Loucy (cell line): ENCODE results near the gene TMEM132D.

Experiments
- H2AFZ ChIP-seq: fragments of 200-600 bp; sonication (generic); 2 replicates; pipeline ENCODE4 v1.6.0; 2016; ENCODE audit warnings: antibody characterized with exemption, mild to moderate bottlenecking, low read length, moderate library complexity
- H3F3A ChIP-seq: fragments of 200-600 bp; 2 replicates; pipeline ENCODE4 v1.6.0; 2016; ENCODE audit warnings: antibody characterized with exemption, low read depth, mild to moderate bottlenecking
- H3K27me3 ChIP-seq: fragments of 200-600 bp; sonication (generic); 2 replicates; pipeline ENCODE4 v1.6.1; 2014; ENCODE audit warnings: low read length, mild to moderate bottlenecking; ENCODE audit not compliant: insufficient read depth, poor library complexity, severe bottlenecking
- H3K36me3 ChIP-seq: fragments of 200-600 bp; sonication (generic); 2 replicates; pipeline ENCODE4 v1.6.1; 2016; ENCODE audit warnings: low read length; ENCODE audit not compliant: insufficient read depth
- H3K4me1 ChIP-seq: fragments of 200-600 bp; sonication (generic); 2 replicates; pipeline ENCODE4 v1.5.1; 2014; ENCODE audit warnings: low read length, mild to moderate bottlenecking; ENCODE audit not compliant: insufficient read depth, poor library complexity, severe bottlenecking
- H3K4me2 ChIP-seq: fragments of 200-600 bp; sonication (generic); 2 replicates; pipeline ENCODE4 v1.6.0; 2014; ENCODE audit warnings: antibody characterized with exemption, low read length, low read depth, mild to moderate bottlenecking; ENCODE audit not compliant: poor library complexity, severe bottlenecking
- H3K4me3 ChIP-seq: fragments of 200-600 bp; sonication (generic); 2 replicates; pipeline ENCODE4 v1.5.1; 2014; ENCODE audit warnings: low read length, mild to moderate bottlenecking, mixed read lengths; ENCODE audit not compliant: poor library complexity, severe bottlenecking
- H3K79me2 ChIP-seq: fragments of 200-600 bp; sonication (generic); 2 replicates; pipeline ENCODE4 v1.6.1; 2014; ENCODE audit warnings: low read length; ENCODE audit not compliant: insufficient read depth
- H3K9ac ChIP-seq: fragments of 200-600 bp; sonication (generic); 2 replicates; pipeline ENCODE4 v1.6.0; 2014; ENCODE audit warnings: mild to moderate bottlenecking, low read depth, low read length, moderate library complexity; ENCODE audit not compliant: poor library complexity, severe bottlenecking
- H3K9me2 ChIP-seq: fragments of 200-600 bp; sonication (generic); replicated peaks from 2 replicates; pipeline ENCODE4 v1.6.1; 2016; ENCODE audit warnings: low read depth, low read length, mixed read lengths
- H3K9me3 ChIP-seq: fragments of 200-600 bp; sonication (generic); 2 replicates; pipeline ENCODE4 v1.6.1; 2014; ENCODE audit warnings: mild to moderate bottlenecking, antibody characterized with exemption, low read length, low read depth; ENCODE audit not compliant: insufficient read depth
- H4K20me1 ChIP-seq: fragments of 200-600 bp; sonication (generic); 2 replicates; pipeline ENCODE4 v1.6.0; 2014; ENCODE audit warnings: antibody characterized with exemption, low read length, mild to moderate bottlenecking; ENCODE audit not compliant: insufficient read depth, poor library complexity, severe bottlenecking
- CTCF ChIP-seq: fragments of 200-600 bp; sonication (generic); conservative IDR thresholded peaks from 2 replicates; pipeline ENCODE4 v1.5.1; 2014; ENCODE audit warnings: mild to moderate bottlenecking, antibody characterized with exemption, low read length
- EZH2phosphoT487 ChIP-seq: fragments of 200-600 bp; IDR thresholded peaks from 2 replicates; pipeline ENCODE4 v1.6.1; 2018; ENCODE audit warnings: antibody characterized with exemption, mild to moderate bottlenecking, moderate library complexity, borderline replicate concordance

TMEM132D gene

GRCh38 chr12:129076441-129077320 is 827.1 kb downstream of the TMEM132D start:
- no peak overlapping the region for H3K4me3 ChIP-seq
- H2AFZ ChIP-seq = no peak overlapping the region
- no peak overlapping the region for H3K4me2 ChIP-seq
- H3F3A ChIP-seq = no peaks in the 10 kb centered on the region
- no peaks in the 10 kb centered on the region for H3K79me2 ChIP-seq
- no peak for TF ChIP-seq EZH2phosphoT487
- no peak for TF ChIP-seq CTCF
- H3K4me1 ChIP-seq = no peaks in the 10 kb centered on the region
- no peaks in the 10 kb centered on the region; the same call in 1 of the 2 replicates for H3K9me3 ChIP-seq
- no peak overlapping the region for H3K9ac ChIP-seq
- no peaks in the 10 kb centered on the region for H3K9me2 ChIP-seq
- no peaks in the 10 kb centered on the region for H3K27me3 ChIP-seq
- H4K20me1 ChIP-seq = no peaks in the 10 kb centered on the region
- H3K36me3 ChIP-seq = no peaks in the 10 kb centered on the region

- no peak for TF ChIP-seq CTCF
- TF ChIP-seq EZH2phosphoT487 = no peak
- Histone ChIP-seq H3K4me1 (no peaks in the 10 kb centered on the region), H3K9me2 (no peaks in the 10 kb centered on the region), H3F3A (no peaks in the 10 kb centered on the region), H4K20me1 (no peaks in the 10 kb centered on the region), H2AFZ (no peak overlapping the region), H3K4me2 (no peak overlapping the region), H3K27me3 (no peaks in the 10 kb centered on the region), H3K79me2 (no peaks in the 10 kb centered on the region), H3K9ac (no peak overlapping the region), H3K36me3 (no peaks in the 10 kb centered on the region), H3K9me3 (no peaks in the 10 kb centered on the region; the same call in 1 of the 2 replicates), H3K4me3 (no peak overlapping the region)
Observed at GRCh38 chr12:129075460-129076208, 828.2 kb downstream of the TMEM132D start.

- H3K27me3 ChIP-seq = no peaks in the 10 kb centered on the region
- H3K4me1 ChIP-seq = no peaks in the 10 kb centered on the region
- no peaks in the 10 kb centered on the region for H3K79me2 ChIP-seq
- no peaks in the 10 kb centered on the region for H3K9me2 ChIP-seq
- no peaks in the 10 kb centered on the region; the same call in 1 of the 2 replicates for H3K9me3 ChIP-seq
- TF ChIP-seq CTCF = no peak
- TF ChIP-seq EZH2phosphoT487 = no peak
- no peaks in the 10 kb centered on the region for H3K36me3 ChIP-seq
- H3K4me3 ChIP-seq = no peak overlapping the region
- no peak overlapping the region for H3K4me2 ChIP-seq
- no peak overlapping the region for H3K9ac ChIP-seq
- no peaks in the 10 kb centered on the region for H3F3A ChIP-seq
- no peaks in the 10 kb centered on the region for H4K20me1 ChIP-seq
- no peak overlapping the region for H2AFZ ChIP-seq
Observed at GRCh38 chr12:129074379-129074778, 829.4 kb downstream of the TMEM132D start.
